HG02678 (cell line): ENCODE results near the gene MRPS17.

Experiments
- ATAC-seq: cut with Tn5 transposase; IDR thresholded peaks from one replicate; pipeline ENCODE4 v1.9.1; 2021; ENCODE audit warnings: mild to moderate bottlenecking, moderate library complexity; ENCODE audit not compliant: unreplicated experiment

MRPS17 gene

GRCh38 chr7:55970561-55970960 is 18.9 kb downstream of the MRPS17 start:
- ATAC-seq = no peak

GRCh38 chr7:55970978-55971377 is 19.3 kb downstream of the MRPS17 start:
- no peak for ATAC-seq

DNA sequence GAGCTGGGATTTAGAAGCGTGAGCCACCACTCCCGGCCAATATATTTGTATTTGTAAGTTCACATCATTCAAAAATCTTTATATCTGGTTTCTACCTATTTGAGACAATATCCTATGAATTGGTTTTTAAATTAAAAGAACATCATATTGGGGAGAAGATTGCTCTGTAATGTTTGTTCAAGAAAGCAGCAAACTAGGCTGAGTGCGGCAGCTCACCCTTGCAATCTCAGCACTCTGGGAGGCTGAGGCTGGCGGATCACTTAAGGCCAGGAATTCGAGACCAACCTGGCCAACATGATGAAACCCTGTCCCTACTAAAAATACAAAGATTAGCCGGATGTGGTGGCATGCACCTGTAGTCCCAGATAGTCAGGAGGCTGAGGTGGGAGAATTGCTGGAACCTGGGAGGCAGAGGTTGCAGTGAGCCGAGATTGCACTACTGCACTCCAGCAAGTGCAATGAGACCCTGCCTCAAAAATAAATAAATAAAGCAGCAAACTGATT is 22.1 kb downstream of the MRPS17 start:
- ATAC-seq = no peak

GRCh38 chr7:55975988-55976633 is 24.4 kb downstream of the MRPS17 start:
- ATAC-seq = no peak

DNA sequence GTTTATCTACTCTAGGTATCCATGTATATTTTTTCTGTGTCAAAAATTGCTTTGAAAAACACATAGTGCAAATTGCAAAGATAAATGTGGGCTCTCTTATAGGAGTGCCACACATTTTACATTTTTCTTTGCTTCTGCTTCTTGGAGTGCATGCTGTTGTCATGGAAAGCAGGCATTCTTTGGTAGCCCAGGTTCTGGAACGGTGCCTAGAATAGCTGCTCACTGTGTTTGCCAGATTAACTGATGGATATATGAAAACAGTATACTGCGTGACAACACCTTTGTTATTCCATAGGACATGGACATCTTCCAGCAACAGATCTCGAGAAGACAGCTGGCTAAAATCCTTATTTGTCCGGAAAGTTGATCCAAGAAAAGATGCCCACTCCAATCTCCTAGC is 26.2 kb downstream of the MRPS17 start:
- no peak for ATAC-seq

- ATAC-seq = no peak
Observed at GRCh38 chr7:55980266-55980665, 28.6 kb downstream of the MRPS17 start.

DNA sequence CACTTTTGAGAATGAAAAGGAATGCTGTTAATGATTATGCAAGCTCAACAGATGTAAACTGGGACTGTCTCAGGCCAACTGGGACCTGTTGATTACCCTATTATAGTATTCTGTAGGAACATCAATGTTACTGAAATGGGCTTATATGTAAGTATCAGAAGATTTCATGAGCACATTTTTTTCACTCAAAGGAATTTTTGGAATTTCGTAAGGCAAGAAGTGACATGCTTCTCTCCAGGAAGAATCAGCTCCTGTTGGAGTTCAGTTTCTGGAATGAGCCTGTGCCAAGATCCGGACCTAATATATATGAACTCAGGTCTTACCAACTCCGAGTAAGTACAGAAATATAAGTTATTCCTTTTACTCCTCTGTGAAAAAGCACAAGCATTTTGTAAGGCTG is 31.9 kb downstream of the MRPS17 start:
- no peak for ATAC-seq

GRCh38 chr7:55992346-55992745 is 40.7 kb downstream of the MRPS17 start:
- ATAC-seq = no peak

GRCh38 chr7:55996856-55997500 is 45.3 kb downstream of the MRPS17 start:
- no peak for ATAC-seq

- ATAC-seq = no peak
Observed at GRCh38 chr7:56003749-56004148, 52.1 kb downstream of the MRPS17 start.
